Measurements from ENCODE around the gene NAA10.

NAA10 gene

DNA sequence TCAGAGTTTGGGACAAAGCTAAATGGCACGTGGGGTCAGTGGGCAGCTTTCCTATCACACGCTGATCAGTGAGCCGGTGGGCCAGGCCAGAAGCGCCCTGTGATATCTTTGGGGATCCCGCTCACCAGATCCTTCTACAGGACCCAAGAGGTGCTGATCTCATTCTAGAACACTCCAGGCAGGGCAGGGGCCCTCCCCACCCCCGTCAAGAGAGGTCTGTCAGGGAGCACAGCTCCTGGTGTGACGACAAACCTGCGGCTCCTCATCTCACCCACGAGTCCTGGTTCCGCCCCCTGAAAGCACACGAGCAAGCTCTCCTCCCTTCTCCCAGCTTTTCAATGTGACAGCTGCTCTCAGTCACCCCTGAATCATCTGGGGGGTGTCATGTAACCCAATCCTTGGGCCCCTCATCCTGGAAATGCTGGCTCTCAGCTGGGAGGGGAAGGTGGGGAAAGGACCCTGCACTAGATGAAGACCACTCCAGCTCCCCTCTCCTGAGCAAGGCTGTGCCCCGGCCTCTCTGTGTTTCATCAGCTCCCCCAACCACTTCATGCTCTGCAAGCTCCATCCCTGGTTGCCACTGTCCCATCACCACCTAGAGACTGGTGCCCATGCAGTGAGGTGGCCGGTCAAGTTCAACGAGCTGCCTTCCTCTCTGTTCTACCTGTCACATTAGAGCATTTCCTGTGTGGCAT is 32.2 kb upstream of the NAA10 start:
- DNase-seq (ENCODE audit: low spot score): no peak

DNA sequence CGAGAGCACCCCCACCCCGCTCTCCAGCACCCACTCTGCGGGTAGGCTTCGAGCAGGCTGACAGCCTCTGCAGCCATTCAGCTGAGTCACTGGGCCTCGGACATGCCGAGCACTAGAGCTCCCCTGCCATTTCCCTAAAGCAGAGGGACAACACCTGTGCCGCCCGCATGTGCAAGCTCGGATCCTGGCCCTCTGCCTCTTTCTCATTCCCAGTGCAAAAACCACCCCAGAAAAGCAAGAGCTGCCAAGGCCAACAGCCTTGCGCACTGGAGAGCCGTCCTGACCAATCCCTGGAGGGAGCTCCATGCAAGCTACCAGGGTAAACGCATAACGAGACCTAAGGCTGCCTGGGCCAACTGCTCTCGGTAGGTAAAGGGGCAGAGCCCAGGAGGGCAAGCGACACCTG is 31.4 kb upstream of the NAA10 start:
- DNase-seq (ENCODE audit: low spot score): no peak

DNA sequence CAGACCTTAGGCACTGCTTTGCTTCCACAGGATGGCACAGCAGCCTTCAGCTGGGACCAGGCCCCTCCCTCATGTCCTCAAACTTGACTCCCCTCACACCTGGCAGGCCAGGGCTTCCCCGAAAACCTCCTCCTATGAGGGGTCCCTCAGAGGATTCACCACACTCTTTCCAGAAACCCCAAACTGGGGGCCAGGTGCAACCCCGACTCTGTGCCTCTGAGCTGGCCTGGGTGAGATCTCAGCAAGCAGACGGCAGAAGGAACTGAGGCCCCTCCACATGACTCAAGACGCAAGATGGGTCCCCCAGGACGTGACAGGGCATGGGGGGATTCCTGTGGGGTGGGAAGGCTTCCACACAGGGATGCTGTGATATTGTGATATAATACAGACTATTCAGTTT is 30.6 kb upstream of the NAA10 start:
- no peak for DNase-seq (ENCODE audit: low spot score)

DNA sequence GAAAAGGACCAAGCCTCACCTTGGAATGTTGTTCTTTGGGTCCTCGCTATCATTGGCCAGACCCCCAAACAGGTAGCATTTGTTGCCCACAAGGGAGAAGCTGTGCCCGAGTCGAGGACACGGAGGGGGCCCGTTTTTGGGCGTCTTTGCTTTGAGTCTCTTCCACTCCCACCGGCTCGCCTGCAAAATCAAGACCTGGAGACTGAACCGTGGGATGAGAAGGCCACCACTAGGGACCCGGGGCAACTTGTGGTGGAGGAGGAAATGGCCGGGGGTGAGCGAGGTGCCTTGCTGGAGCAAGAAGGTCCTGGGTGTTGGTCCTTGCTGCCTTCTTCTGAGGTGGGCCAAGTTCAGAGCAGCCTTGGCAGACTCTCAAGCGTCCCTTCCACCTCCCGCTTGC is 29.3 kb upstream of the NAA10 start:
- DNase-seq (ENCODE audit: low spot score): no peak

DNA sequence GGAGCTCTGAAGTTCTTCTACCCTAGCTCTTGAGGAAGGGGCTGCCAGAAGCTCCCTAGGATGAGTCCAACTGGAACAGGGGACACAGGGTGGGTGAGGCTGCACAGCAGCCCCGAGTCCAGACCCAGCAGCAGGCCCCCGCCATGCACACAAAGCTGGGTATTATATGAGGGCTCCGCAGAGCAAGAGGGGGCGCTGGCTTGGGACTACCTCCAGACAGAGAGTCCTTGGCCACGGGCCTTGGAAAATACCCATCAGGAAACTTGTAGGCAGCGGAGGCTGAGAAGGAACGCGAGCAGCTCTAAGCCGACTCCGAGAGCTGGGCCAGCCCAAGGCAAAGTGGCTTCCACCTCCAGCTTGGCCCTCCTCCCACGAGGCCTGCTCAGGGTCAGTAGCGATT is 28.7 kb upstream of the NAA10 start:
- no peak for DNase-seq (ENCODE audit: low spot score)

DNA sequence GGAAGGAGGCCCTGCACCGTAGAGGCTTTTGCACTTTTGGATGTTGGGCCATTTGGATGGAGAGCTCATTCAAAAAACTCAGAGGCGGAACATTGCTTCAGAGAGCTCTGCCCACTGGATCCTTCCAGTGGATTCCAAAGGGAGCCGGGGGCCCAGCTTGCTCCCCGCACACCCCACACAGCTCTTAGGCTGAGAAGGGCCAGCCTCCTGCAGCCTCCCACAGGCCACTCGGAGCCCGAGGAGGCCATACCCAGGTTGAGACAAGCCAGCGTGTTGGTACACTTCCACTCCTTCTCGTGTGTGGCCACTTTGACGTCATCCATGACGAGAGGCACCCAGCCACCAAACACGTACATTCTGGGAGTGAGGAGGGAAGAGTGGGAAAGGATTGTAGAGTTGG is 26.5 kb upstream of the NAA10 start:
- DNase-seq (ENCODE audit: low spot score): no peak

DNA sequence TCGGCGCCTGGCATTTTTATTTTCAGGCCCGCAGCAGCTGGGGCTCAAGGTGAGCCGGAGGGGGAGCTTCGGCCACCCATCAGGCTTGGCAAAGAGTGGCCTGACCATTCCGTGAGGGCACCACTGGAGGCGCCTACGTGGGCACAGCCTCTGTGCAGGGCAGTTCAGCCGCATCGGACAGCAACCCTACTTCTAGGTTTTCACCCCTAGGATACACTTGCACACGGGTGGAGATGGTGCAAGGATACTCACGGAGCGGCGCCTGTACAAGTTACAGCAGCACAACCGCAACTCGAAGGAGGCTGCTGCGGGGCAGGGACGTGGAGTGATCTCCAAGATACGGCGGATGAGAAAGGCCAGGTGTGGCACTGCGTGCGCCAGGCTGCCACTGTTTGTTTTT is 25.9 kb upstream of the NAA10 start:
- DNase-seq (ENCODE audit: low spot score): no peak

DNA sequence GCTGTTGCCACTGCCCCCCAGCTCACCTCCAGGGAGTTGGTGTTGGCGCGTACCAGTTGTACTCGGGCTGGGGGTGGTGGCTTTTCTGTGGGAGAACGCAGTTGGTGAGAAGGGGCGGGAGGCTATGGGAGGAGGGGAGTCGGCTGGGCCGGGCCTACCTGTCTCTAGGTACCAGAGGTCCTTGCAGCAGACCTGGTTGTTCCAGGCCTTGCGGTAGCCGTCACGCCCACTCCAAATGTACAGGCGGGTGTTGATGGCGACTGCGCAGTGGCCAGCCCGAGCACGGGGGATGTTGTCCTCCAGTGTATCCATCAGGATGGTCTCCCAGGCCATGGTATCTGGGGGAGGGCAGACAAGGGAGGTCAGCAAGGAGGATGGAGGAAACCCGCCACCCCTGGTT is 25.2 kb upstream of the NAA10 start:
- DNase-seq (ENCODE audit: low spot score): no peak

DNA sequence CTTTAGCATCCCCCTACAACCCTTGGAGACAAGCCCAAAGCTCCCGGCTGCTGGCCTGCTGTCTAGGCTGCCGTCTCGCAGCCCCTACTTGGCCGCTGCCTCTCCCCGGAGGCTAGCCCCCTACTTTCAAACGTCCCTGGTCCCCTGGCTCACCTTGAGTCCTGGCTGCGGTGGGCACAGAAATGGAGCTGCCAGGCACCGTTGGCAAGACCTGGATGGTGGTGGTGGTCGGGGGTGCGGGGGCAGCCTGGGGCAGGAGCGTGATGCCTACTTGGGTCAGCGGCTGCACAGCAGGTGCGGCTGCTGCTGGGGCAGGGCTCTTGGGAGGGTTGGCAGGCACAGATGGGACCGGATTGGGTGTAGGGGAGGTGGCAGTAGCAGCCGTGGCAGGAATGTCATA is 24.8 kb upstream of the NAA10 start:
- no peak for DNase-seq (ENCODE audit: low spot score)

DNA sequence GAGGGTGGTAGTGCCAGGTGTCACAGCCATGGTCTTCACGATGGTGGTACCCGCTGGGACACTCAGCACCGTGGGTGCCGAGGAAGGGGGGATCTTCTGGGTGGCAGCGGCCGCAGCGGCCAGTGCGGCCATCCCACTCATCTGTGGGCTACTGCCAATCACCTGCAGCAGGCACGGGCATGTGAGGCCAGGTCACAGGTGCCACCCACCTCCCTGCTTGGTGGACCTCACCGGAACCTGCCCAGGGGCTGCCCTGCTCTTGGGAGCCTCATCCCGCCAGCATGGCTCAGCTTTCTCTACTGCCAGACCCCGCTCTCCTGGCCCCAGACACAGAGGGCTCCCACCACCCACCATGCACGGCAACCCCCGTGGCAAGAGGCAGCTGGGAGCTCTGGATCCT is 23.8 kb upstream of the NAA10 start:
- no peak for DNase-seq (ENCODE audit: low spot score)

DNA sequence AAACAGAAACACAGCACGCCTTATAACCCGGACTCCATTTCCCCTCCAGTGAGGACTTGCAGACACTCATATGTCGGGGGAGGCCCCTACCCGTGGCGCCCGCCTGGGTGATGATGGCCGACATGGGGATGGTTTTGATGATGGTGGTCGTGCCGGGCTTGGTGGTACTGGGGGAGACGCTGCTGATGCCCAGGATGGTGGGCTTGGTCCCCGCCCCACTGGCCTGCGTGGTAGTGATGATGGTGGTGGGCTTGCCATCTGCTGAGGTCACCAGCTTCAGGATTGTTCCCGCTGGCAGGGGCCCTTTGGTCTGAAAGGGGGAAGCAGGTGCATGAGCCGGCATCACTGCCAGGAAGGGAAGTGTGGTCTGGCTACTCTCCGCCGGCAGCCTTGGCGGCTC is 22.4 kb upstream of the NAA10 start:
- DNase-seq (ENCODE audit: low spot score): no peak

DNA sequence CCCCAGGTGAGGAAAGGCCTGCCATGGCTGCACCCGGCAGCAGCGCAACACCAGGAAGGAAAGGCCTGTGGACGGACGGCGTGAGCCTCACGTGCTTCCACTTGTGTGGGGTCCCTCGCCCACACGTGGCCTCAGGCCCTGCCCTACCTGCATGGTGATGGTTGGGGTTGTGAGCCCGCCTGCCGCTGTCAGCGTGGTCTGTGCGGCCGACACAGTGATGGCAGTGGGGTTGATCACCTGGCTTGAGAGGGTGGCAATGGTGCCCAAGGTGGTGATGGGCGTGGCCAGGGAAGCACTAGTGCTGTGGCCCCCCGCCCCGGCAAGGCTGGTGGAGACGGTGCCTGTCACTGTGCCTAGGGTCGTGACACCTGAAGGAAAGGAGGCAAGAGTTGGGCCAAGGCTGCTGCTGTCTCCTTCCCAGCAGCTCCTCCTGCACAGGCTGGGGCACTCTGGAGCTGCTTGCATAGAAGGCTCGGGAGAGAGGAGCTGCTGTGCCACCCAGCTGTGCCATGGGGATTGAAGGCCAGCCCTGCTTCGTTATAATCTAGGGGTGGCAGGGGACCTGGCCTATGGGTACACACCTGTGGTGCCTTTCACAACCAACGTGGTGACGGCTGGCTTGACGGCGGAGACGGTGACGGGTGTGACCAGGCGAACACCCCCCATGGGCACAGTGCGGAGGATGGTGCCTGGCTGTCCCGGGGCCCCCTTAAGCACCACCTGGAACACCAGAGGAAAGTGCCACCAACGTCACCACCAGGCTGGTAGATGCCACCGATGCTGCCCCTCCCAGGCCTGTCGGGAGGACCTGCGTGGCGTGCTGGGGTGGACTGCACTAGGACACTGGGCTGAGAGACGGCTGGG is 21.4 kb upstream of the NAA10 start:
- no peak for DNase-seq (ENCODE audit: low spot score)

DNA sequence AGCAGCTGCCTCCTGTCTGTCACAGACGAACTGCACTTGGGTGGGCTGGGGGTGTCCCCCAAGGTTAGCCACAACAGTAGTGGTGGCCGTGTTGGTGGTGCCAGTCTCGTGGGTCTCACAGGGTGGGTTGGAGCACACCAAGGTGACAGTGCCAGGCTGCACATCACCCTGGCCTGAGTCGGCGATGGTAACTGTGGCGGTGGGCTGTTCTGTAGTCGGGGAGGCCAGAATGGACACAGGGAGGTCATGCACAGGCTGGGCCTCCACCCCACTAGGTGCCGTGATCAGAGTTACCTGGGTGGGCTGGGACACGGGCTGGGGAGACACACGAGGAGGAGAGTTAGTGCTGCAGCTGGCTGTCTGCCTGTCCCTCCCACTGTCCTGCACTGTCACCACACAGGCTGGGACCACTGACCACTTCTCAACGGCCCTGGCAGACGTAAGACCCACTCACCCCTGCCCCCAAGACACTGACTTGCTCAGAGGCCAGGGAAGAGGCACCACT is 20.4 kb upstream of the NAA10 start:
- no peak for DNase-seq (ENCODE audit: low spot score)

DNA sequence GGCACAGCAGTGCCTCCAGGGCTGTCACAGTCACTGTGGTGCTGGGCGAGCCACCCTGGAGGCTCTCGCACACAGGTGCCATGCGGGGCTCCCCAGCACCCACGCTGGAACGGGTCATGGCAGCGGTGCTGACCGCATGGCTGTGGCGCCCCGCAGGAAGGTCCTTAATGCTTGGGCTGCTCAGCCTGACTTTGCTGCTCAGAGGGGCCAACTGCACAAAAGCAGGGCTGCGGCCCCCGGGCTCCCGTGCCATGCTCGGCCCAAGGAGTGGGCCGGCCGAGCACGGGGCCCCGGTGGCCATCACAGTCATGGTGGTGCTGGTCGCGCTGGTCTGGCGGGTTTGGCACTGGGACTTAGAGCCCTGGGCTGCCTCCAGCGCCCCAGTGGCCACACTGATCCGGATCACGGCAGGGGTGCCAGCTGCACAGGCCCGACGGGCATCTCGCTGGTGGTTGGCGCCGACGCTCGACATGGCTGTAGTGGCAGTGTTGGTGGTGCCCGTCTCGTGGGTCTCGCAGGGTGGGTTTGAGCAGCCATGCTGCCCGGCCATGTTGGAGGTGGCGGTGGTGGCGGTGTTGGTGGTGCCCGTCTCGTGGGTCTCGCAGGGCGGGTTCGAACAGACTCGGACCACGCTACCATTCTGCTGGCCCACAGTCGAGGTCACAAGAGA is 19.9 kb upstream of the NAA10 start:
- DNase-seq (ENCODE audit: low spot score): no peak

DNA sequence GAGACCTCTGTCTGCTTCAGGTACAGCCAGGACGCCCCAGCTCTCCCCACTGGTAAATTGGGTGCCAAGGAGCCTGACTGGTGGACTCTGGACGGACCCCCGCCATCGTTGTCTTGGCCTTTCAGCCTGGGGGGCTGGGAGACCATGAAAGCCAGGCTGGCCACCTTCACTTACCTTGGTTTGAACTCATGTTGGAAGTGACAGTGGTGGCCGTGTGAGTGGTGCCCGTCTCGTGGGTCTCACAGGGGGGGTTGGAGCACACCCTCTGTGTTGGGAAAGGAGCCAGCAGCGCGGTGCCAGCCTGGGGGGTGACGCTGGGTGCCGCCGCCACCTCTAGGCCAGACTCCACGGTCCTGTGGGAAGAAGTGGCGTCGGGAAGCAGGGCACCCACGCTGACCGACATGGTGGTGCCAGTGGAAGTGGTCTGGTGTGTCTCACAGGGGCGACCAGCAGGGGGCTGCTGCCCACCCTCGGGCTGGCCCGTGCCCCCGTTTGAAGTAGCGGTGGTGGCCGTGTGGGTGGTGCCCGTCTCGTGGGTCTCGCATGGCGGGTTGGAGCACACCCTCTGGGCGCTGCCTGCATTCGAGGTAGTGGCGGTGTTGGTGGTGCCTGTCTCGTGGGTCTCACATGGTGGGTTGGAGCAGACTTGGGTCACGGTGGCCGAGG is 19.2 kb upstream of the NAA10 start:
- DNase-seq (ENCODE audit: low spot score): no peak

DNA sequence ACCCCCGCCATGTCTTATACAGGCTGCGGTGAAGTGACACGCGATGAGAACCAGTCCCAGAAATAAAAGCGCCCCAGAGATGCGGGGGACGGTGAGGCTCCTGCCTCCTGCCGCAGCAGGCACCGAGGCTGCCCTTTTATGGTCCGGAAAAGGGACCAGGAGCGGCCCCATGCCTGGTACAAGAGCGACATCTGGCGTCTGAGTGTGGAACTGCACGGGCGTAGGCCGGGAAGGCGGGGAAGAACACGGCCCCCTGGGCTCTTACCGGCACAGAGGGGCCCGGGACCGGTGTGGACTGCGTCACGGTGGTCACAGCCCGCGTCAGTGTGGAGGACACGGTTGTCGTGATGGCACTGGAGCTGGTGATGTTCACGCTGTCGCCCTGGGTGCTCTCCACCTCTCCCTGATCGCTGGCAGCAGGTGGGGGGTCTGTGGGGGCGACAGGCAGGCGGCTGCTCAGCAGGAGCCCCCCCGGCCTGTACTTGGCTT is 18.5 kb upstream of the NAA10 start:
- peak; percentile 90 for DNase-seq (ENCODE audit: low spot score)

DNA sequence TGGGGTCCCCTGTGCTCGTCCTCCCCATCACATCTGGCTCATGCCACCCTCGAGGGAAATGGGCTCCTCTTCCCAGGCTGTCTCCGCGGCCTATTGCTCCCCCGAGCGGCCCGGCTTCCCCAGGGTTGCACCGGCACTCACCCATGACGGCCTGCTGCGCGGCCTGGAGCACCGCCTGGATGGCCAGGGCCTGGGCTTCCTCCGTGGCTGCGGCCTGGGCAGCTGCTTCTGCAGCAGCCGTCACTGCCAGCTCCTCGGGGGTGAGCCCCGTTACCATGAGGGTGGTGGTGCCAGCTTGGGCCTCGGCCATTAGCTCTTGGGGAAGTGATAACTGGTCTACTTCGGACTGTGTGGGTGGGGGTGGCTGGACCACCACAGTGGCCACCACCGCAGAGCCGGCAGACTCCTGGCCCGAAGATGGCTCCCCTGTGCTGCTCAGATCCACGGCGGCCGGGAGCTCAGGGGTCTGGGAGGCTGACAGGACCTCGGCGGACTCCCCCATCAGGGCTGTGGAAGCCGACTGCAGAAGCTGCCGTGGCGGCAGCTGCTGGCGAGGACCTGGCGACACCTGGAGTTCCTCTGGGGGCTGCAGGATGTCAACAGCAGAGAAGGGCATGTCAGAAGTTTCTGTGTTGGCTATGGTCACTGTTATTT is 17.7 kb upstream of the NAA10 start:
- no peak for DNase-seq (ENCODE audit: low spot score)

DNA sequence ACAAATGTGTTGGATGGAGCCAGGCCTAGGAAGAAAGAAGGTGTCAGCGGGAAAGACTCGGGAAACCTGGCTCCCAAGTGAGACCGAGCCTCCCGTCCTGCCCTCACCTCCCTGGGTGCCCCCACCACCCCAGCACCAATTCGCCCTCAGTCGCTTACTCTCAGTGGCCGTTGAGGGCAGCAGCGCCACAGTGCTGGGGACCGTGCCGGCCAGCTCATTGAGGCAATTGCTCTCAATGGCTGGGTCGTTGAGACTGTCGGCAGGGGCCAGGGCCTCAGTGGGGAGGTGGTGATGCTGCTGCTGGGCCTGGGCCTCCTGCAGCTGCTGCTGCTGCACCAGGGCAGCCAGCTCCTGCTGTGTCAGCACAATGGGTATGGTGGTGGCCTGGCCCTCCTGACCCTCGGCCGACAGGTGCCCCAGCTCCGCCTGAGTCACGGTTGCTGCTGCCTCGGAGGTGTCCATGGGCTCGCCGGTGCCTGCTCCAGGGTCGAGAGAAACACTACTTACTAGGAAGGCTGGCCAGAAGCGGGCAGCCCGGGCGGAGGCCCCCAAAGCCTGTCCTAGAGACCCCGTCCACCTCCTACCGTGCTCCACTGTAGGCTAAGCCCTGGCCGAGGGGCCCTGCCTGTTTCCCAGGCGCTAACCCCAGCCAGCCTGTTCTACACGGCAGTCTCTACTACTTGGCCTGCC is 17.0 kb upstream of the NAA10 start:
- DNase-seq (ENCODE audit: low spot score): no peak

DNA sequence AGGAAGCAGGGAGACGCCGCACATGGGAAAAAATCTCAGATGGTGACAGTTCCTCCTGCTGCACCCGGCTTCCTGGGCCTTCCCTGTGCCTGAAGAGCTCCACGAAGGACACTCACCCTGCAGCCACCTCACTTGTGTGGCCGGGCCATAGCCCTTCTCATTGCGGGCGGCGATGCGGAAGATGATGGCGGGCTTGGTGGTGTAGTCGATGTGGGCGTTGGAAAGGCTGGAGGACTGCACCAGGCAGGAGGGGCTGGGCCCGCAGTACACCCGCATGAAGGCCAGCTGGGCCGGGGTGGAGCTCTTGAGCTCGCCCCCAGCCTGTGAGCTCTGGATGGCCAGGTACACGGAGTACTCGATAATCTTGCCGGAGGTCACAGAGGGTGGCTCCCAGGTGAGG is 15.3 kb upstream of the NAA10 start:
- no peak for DNase-seq (ENCODE audit: low spot score)

DNA sequence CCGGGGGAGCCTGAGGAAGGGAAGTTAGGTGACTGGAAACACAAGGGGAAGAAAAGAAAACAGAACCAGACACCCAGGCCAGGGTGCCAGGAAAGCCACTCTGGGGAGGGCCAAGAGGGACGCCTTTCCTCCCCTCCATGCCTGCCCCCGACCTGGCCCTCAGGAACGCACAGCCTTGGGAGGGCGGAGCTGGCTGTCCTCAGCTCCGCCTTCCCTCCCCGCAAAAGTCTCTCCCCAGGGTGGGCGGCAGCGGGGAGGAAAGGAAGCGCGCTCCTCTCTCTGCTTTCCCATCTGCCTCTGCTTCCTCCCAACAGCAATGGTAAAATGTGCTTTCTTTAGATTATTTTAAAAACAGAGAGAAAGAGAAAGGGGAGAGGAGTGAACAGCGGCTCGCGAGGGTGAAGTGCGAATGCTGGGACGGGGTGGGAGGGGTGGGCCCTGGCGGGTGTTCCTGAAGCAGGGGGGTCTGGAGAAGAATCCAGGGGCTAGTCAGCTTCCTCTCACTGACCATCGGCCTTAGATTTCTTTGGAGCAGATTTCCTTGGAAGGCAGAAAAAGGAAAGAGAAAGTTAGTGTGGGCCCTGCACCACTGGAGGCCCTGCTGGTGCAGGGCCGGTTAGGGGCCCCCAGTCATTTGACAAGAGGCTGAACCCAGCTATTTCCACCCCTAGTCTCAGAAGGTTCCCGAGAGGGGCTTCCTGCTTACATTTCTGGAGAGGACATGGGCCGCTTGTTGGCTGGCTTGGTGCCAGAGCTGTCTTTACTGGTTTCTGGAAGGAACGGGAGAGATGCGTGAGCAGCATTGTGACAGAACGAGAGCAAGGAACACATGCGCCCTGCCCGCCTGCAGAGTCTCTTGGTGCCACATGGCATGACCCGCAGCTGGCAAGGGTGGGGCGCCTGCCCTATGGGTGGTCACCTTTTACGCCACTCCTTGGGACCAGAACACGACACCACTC is 14.3 kb upstream of the NAA10 start:
- DNase-seq (ENCODE audit: low spot score): no peak
